HL-60 (cell line): ENCODE data around the gene LRMDA.

ENCODE experiments used
- CTCF ChIP-seq: IDR thresholded peaks from one replicate; pipeline ENCODE4 v1.5.1; 2011; ENCODE audit warnings: low read length, control low read depth, inconsistent platforms; ENCODE audit not compliant: insufficient read depth
- REST ChIP-seq: IDR thresholded peaks from 2 replicates; pipeline ENCODE4 v1.6.1; 2012; ENCODE audit warnings: low read depth; ENCODE audit not compliant: insufficient replicate concordance

- no peak for TF ChIP-seq CTCF
- TF ChIP-seq REST: no peak
Measured at GRCh38 chr10:76436981-76437380, 1005.6 kb downstream of the LRMDA start.
